HuH-7 (cell line): ENCODE measurements around the gene MBD3.
"Not testable (repeated sequence)": the region's sequence is repeated elsewhere in the genome, so short reads cannot be mapped to it uniquely, and the experiment has no call there.

Experiments
- DNase-seq: peaks from one replicate; pipeline ENCODE4 v3.0.0; 2011; ENCODE audit warnings: low spot score

MBD3 gene

DNA sequence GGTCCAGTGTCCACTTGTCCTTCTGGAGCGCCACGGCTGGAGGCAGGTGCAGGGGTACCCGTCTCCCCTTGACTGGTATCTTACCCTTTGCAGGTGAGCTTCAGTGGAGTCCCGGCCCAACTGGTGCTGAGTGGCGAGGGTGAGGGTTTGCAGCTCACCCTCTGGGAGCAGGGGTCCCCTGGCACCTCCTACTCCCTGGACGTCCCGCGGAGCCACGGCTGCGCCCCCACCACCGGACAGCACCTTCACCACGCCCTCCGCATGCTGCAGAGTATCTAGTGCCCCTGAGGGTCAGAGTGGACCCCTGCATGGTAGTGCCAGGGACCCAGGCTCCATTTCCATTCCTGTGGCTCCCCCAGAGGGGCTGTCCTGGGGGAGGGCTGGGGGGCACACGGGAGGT, 57.7 kb downstream of the MBD3 start:
- DNase-seq, result no peak

DNA sequence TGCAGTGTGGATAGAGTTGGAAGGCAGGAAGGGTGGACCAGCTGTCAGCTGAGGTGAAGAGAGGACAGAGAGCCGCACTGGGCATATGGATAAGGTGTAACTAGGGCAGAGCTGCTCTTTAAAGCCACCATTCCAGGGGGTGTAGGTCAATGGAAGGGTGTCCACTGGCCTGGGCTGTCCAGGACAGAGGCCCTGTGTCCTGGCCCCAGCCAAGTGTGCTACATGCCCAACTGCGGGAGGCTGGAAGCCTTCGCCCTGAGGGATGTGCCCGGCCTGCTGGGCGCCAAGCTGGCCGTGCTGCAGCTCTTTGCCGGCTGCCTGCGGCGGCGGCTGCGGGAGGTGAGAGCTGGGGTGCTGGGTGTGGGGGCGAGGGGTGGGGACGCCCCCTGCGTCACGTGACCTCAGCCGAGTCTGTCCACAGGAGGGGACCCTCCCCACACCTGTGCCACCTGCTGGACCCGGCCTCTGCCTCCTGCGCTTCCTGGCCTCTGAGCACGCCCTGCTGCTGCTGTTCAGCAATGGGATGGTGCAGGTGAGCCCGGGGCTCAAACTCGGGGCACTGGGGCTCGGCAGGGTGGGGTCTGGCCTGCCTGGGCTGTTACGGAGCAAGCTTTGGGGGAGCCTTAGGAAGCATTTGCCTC, 59.0 kb downstream of the MBD3 start:
- DNase-seq, result no peak

DNA sequence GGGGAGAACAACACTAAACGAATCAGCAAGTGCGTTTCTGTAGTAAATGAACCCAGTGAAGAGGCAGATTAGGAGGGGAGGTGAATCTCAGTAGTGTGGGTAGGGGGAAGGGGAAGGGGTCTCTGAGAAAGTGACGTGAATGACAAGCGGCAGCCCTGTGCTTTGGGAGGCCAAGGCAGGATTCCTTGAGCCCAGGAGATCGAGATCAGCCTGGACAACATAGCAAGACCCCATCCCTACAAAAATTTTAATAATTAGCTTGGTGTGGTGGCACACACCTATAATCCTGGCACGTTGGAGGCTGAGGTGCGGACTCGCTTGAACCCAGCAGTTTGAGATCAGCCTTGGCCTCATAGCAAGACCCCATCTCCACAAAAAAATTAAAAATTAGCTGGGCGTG, 60.7 kb downstream of the MBD3 start:
- DNase-seq, result no peak

DNA sequence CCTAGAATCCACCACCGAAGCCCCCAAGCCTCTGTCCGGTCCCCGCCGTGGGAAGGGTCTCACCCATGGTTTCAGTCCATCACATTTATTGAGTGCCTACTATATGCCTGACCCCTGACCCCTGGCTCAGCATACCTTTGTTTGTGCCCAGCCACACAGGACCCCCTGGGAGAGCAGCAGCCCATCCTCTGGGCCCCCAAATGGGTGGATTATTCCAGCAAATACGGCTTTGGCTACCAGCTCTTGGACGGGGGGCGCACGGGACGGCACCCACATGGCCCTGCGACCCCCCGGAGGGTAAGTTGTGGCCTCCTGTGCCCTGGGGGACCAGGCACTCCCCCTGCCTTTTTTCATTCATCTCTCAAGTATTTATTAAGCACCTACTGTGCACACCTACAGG, 61.1 kb downstream of the MBD3 start:
- no peak for DNase-seq

DNA sequence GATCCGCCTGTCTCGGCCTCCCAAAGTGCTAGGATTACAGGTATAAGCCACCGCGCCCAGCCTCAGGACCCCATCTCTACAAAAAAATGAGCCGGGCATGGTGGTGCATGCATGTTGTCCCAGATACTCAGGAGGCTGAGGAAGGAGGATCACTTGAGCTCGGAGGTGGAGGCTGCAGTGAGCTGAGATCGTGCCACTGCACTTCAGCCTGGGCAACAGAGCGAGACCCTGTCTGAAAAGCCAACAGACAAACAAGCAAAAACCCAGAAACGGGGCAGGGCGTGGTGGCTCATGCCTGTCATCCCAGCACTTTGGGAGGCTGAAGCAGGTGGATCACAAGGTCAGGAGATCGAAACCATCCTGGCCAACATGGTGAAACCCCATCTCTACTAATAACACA, 61.8 kb downstream of the MBD3 start:
- DNase-seq, result not testable (repeated sequence)

DNA sequence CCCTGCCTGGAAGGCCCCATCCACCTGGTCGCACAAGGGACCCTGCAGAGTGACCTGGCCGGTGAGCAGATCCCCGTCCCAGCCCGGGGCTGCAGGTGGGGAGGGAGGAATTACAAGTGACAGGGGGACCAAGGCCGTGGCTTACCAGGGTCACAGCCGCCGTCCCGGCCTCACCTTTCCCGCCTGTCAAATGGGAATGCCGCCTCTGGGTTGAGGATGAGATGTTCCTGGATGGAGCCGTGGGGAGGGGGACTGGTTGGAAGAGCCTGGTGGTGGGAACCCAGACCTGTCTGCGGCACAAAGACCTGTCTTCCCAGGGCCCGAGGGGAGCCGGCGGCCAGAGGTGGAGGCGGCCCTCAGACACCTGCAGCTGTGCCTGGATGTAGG, 63.2 kb downstream of the MBD3 start:
- no peak for DNase-seq

DNA sequence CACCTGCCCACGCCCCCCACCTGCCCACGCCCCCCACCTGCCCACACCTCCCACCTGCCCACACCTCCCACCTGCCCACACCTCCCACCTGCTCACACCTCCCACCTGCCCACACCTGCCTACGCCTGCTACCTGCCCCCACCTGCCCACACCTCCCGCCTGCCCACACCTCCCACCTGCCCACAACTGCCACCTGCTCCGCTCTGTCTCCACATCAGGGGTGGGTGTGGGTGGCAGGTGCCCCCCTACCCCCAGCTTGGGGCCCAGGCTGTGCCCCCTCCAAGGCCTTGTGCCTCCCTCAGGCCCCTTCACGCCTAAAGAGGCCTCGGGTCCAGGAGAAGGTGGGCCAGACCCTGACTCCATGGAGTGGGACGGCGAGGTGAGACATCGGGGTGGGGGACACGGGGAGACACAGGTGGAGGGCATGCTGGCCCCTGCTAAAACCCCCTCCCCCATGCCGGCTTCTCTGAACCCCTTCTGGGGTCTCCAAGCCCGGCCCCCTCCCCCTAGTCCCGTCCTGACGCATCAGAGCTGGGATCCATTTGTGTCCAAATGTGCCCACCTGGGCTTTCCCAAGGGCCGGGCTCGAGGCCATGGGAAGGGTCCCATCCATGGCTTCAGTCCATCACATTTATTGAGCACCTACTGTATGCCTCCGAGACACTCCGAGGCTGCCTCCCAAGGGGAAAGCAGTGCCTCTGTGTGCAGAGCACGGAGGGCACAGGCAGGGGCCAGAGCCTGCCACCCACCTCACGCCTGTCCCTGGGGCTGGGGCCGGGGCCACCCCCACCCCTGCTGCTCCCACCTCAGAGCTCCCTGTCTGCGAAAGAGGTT, 63.9 kb downstream of the MBD3 start:
- no peak for DNase-seq

DNA sequence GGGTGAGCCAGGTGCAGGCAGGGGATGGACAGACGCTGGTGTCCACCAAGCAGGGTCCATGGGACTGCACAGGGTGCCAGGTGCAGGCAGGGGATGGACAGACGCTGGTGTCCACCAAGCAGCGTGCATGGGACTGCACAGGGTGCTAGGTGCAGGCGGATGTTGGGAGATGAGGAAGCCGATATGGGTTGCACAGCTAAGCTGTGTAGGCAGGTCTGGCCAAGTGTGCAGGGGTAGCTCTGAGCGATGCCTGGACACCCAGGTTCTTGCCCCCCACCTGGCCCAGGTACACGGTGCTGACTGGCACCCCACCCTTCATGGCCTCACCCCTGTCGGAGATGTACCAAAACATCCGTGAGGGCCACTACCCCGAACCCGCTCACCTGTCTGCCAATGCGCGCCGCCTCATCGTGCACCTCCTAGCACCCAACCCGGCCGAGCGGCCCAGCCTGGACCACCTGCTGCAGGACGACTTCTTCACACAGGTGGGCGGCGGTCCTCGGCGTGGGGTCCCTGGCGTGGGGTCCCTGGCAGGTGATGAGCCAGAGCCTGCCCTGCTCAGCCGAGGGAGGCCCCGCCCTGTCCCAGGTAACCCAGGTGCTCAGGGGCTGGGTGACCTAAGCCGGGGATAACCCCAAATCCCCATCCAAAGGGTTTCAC, 64.9 kb downstream of the MBD3 start:
- no peak for DNase-seq

DNA sequence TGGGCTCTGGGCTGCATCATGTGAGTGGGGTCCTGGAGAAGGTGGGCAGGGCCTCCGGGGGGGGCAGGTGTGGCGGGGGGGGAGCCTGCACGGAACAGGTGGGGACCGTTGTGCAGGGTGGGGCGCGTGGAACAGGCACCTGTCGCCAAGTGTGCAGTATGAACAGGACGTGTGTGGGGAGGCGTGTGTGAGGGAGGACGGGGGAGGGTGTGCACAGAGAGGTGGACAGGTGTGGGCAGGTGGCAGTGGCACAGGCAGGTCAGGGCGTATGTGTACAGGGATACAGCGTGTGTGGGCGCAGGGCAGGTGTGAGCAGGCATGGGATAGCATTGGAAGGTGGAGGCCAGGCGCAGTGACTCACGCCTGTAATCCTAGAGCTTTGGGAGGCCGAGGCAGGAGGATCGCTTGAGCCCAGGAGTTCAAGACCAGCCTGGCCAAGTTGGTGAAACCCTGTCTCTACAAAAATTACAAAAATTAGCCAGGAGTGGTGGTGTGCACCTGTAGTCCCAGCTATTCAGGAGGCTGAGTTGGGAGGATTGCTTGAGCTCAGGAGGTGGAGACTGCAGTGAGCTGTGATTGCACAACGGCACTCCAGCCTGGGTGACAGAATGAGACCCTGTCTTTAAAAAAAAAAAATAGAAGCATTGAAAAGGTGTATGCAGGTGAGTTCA, 65.6 kb downstream of the MBD3 start:
- DNase-seq, result no peak

DNA sequence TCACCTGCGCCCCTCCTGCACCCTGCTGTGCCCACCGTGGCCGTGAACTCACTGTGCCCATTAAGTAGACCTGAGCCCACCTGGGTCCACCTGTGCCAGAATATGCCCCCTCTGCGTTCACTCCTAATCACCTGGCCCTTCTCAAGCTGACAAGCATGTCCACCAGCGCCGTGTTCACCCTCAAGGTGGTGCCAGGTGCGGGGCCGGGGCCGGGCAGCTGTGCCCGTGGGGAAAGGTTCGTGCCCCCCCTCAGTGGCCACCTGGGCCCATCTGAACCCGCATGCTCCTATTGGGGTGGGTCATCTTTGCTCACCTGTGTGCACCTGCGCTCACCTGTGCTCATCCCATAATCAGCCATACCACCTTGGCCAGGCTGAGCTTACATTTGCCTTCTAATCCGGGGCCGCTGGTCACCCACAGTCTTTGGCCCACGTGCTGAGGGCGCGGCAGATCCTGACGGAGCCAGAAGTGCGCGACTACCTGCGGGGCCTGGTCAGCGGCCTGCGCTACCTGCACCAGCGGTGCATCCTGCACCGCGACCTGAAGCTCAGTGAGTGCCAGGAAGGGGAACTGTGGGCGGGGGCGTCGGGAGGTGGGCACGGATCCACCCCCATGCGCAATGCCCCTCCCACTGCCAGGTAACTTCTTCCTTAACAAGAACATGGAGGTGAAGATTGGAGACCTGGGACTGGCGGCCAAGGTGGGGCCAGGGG, 66.4 kb downstream of the MBD3 start:
- no peak for DNase-seq

DNA sequence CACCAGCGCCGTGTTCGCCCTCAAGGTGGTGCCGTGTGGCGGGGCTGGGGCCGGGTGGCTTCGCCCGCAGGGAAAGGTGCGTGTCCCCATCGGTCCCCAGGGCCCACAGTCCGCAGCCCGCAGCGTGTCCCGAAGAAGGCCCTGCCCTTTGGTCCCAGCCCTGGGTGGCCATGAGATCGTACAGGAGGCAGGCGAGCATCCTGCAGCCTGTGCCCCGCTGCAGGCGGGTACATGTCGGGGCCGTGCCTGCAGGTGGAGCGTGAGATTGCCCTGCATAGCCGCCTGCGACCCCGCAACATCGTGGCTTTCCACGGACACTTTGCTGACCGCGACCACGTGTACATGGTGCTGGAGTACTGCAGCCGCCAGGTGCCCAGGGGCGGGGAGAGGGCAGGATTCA, 67.3 kb downstream of the MBD3 start:
- DNase-seq, result no peak

DNA sequence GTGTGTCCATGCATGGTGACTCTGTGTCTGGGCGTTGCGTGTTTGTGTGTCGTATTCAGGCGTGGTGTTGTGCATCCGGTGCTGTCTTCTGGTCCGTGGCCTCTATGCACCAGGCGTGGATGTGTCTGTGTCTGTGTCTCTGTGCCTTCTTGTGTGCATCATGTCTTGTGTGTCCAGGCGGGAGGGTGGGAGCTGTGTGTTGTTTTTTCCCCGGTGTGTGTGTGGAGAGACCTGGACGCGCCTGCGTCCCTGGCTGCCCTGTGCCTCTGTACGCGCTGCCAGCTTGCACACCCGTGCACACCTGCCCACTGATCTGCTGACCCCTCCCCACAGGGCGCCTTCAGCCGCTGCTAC, 67.7 kb downstream of the MBD3 start:
- DNase-seq, result no peak

DNA sequence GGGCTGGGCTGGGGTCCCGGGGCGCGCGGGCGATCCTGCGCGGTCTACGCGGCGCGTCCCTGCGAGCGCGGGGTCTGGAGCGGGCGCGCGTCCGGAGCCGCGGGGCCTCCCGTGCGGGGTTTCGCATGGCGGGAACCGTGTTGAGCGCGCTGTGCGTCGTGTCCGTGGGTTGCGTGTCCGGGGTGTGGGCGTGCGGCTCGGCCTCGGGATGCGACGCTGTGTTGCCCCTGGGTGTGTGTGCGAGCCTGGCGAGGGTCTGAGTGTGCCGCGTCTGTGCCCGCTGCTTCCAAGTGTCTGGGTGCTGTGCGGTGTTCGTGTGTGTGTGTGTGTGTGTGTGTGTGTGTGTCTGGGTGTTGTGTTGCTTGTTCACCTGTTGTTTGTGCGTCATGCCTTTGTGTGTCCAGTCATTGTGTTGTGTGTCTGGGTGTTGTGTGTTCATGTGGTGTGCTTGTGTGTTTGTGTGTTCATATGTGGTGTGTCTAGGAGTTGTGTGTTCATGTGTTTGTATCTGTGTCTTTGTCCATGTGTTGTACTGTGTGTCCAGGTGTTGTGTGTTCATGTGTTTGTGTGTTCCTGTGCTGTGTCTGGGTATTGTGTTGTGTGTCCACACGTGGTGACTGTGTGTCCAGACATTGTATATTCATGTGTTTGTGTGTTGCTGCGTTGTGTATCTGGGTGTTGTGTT, 68.2 kb downstream of the MBD3 start:
- no peak for DNase-seq
